ENCODE results near the gene C2CD2.

The C2CD2 gene

DNA sequence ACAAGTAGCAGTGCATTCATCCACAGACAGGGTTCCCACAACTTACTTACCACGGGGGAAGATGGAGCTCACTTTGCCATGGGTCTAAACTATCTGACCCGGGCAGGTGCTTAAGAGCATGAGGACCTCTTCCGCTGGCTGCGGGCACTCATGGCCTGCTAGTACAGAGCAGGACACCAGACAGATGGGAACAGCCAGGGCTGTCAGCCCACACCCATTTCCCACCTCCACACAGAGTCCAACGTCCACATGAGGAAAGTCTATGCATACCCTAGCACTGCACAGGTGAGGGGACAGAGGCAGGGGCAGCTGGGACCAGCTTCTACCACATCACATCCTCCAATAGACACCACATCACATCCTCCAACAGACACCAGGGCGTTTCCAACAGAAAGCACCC, 38.9 kb downstream of the C2CD2 start:
- no peak for DNase-seq (ENCODE audit: low spot score)

DNA sequence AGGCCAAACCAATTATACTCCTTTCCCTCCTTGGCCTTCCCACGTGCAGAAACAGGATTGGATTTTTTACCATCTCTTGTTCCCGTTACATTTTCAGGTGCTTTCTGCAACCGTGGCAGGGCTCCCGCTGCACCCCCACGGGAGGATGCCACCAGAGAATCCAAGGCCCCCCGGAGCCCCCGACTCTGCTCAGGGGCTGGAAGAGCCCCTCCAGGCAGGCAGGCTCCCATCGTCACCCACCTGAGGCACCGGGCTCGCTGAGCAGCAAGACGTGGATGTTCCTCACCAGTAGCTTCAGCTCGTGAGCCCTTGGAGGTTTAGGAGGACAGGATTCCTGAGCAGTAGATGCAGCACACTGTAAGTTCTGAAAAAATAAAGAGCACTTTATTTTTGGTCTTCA, 39.5 kb downstream of the C2CD2 start:
- DNase-seq (ENCODE audit: low spot score): no peak

DNA sequence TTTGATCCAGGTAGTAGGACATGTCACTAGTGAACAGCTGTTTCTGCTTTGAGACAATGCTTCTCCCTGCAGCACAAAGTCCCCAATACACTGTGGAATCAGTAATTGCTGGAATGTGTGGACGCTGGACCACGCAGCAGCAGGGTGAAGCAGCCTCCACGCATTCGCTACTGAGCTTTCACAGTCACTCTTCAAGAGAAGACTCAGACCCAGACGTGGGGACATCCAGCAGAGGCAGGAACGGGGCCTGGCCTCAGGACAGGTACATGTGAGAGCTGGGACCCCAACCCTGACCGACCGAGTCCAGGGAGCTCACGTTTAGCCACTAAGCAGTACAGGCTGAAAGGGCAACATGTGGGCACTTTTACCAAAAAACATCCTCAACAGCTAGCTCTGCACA, 40.6 kb downstream of the C2CD2 start:
- no peak for DNase-seq (ENCODE audit: low spot score)

DNA sequence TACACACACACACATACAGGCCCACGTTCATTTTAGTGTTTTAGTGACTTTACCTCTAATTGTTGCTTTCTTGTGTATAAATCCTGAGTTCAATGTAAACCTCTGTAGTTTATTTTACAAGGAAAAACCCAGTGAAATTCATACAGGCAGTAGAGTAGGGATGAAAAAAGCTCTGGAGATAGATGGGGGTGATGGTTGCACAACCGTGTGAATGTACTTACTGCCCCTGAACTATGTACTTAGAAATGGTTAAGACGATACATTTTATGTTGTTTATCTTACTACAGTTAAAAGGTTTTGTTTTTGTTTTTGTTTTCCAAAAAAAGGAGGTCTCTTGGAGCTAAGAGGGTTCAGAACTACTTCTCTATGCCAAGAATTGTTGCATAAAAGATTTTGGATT, 45.0 kb downstream of the C2CD2 start:
- DNase-seq (ENCODE audit: low spot score): no peak

DNA sequence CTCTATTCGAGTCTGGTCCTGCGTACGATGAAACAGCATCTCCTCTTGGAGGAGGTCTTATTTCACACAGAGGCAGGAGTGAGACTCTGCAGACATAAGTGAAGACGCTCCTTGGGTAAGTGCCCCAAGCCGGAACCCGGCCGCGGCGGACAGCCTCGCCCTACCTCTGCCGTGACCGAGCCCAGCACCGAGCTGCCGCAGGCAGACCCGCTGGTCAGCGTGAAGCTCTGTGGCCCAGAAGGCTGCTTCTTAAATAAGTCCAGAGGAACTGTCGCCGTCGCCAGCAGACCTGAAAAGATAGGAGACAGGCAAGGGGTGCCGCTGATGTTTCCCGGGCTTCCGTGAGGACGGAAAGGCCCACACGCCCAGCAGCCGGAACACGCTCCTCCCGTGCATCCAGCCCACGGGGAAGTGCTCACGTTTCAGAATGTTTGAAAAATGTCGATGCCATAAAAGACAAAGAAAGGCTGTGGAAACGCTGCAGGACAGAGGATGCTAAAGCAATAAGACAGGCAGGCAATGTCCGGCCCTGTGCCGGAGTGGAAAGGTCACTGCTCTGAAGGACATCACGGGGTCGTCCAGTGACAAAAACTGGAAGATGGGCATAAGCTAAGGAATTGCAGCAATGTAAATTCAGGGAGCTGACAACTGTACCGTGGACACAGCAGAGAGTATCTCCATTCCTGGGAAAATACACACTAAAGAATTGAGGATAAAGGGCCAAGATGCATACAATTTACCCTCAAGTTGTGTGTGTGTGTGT, 46.1 kb downstream of the C2CD2 start:
- no peak for DNase-seq (ENCODE audit: low spot score)

DNA sequence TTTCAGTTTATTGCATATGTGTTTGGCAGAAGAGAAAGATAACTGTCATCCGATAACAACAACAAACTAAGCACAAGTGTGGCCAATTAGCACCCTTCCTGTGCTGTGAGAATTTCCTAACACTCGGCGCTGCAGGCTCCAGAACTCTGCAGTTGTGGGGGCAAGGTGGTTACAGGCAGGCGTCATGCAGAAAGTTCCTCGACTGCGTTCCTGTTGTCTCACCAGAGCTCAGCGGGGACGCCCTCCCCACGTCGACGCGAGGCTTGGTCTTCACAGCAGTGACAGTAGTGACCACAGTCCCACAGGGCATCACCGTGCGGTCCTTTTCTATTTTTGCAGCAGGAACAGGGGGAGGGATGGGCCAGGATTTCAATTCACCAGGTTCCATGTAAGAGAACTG, 47.0 kb downstream of the C2CD2 start:
- DNase-seq (ENCODE audit: low spot score): no peak

DNA sequence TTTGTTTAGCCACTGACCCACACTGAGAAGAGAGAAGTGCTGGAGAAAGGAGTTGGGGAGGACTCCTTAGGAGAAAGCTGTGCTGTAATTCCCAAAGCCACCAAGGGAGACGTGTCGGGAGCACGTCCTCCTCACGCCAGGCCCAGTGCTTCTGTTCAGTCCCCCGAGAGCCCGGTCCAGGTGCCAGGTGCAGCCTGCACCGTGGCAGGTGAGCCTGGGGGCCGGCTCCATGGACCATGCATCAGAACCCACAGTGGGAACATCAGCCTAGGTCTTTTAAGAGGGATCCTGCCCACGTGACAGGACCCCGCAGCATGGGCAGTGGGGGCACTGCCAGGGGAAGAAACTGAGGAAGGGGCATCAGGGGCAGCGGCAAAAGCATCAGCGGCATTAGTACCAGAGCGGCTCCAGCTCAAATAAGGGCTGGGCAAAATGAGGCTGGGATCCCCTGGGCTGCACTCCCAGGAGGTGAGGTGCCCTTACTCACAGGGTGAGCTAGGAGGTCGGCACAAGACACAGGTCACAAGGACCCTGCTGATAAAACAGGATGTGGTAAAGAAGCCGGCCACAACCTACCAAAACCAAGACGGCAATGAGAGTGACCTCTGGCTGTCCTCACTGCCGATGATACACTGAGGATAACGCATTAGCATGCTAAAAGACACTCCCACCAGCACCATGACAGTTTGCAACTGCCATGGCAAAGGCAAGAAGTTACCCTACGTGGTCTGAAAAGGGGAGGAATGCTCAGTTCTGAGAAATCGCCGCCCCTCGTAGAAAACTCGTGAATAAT, 50.1 kb downstream of the C2CD2 start:
- DNase-seq (ENCODE audit: low spot score): no peak

DNA sequence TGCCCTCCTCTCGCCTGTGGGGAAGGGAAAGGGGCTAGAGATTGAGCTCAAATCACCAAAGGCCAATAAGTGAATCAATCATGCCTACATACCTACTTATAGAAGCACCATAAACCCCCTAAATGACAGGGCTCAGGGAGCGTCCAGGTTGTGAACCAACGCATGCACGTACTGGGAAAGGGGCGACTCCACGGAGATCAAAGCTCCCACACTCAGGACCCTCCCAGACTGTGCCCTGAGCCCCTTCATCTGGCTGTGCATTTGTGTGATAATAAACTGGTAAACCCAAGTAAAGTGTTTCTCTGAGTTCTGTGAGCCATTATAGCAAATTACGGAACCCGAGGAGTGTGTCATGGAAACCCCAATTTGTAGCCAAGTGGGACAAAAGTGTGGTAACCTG, 50.9 kb downstream of the C2CD2 start:
- no peak for DNase-seq (ENCODE audit: low spot score)

DNA sequence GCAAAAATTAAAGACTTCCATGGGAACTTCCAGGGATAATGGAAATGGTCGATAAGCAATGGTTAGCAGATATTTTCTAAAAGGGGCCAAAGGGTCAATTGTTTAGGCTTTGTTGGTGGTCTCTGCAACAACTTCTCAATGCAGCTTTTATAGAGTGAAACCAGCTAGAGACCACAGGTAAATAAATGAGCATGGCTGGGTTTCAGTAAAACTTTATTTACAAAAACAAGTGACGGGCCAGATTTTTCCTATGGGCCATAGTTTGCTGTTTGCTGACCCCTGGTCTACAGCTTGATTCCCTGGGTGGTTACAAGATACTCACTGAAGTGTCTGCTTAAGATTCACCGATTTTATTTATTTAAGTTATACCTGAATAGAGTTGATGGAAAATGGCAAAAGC, 52.0 kb downstream of the C2CD2 start:
- DNase-seq (ENCODE audit: low spot score): no peak

DNA sequence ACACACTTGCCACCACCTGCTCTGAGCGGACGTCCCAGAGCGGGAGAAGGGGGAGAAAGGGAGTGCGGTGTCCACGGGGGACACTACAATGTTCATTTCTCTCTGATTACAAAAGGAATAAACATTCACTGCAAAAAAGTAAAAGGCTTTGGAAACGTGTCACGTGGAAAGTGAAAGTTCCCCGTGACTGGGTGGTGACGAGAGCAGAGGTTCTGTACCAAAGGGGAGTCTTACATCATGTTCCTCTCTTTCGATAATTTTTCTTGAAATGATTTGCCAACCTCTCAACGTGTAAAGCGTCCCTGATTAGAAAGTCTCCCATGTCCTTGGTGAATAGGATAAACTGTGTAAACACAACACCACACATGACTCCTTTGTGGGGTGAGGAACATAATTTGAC, 52.7 kb downstream of the C2CD2 start:
- no peak for DNase-seq (ENCODE audit: low spot score)

DNA sequence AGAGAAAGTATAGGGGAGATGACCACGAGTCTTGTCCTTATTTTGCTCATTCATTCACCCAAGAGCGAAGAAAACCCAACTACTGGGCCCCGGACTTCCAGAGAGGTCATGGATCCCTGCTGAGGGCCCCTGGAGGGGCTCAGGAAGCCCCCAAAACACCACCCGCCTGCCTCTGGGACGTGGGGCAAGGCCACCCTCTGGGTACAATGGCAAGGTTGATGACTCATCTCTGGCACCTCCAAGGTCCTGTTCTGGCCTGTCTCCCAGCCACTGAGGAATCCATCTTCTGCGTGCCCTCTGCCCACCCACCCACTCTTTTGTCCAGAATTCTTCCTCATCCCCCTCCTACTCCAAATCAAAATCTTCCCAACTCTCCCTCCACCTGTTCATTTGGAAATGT, 53.4 kb downstream of the C2CD2 start:
- DNase-seq (ENCODE audit: low spot score): no peak

DNA sequence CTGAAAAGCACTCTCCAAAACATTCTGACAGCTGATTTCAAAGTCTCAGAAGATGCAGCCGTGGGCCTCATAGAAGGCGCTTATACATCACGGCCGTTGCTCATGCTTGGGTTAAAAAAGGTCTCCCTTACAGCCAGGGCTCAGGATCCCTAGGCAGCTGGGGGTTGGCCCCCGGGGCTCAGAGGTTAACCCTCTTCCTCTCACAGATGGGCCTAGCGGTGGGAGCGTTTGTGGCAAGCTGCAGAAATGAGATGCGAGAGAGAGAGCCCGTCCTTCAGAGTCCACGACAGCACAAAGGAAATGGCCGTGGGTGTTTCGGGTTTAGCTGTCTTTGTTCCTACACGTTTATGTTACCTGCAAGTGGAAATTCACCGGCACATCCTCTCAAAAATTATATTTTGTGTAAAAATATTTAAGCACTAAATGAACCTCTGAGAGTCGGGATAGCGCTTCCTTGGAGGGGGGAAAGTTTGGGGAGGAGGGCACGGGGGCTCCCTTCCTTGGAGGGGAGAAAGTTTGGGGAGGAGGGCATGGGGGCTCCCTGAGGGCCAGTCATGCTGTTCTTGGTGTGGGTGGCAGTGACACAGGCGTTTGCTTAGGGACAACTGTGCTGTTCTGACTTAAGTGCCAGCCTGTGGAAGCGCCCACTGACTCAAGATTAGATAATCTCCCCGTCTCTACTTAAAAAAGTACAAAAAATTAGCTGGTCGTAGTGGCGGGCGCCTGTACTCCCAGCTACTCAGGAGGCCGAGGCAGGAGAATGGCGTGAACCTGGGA, 54.2 kb downstream of the C2CD2 start:
- no peak for DNase-seq (ENCODE audit: low spot score)

DNA sequence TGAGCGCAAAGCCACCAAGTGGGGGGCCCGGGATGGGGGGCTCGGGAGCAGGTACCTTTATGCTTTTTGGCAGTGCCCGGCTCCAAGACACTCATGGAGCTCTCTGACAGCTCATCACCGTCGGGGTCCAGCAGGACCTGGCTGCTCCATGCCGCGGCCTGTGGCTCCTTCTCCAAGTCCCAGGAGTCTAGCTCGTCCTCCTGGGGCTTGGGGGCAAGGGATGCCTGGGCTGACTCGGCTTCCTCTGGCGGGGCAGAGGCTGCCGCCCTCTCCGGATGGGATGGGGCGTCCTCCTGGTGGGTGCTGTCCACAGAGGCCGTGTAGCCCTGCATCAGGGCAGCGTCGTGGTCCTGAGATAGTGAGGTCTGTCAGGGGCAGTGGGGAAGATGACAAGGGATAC, 54.8 kb downstream of the C2CD2 start:
- no peak for DNase-seq (ENCODE audit: low spot score)

DNA sequence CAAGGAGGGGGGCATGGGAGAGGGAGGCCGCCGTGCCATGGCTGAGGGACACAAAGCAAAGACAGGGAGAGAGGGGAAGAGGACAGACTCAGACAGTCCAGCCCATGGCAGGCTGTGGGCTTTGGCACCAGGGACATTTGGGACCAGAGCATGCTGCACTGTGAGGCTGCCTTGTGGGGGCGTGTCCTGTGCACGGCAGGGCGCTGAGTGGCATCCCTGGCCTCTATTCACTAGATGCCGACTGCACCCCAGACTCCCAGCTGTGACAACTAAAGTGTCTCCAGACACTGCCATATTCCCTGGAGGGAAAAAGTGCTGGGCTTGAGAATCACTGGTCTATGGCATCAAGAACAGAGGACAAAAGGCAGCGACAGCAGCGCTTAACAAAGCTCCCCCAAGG, 56.1 kb downstream of the C2CD2 start:
- no peak for DNase-seq (ENCODE audit: low spot score)

DNA sequence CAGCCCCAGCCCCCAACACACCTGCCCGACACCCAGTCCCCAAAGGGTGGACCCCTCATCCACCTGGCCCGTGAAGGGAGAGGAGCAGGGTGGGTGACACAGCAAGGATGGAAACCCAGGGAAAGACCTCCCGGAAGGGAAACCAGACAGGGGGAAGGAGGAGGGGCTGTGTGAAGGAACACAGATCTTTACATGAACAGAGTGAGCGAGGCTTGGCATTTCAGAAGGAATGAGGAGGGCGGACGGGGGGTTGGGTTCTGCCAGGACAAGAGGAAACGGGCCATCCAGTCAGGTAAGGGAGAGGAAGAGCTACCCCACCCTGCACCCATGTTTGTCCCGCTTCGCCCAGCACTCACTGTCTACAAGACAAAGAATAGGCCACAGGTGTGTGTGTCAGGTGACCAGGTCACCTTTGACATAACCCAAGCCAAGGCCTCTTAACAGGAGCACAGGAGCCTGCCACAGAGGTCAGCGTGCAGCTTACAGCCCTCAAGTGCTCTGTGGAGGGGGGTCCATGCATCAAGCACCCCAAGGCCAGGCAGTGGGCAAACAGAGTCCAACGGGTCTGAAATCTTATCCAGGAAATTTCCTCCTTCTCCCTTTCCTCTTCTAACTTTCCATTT, 56.7 kb downstream of the C2CD2 start:
- DNase-seq (ENCODE audit: low spot score): no peak

DNA sequence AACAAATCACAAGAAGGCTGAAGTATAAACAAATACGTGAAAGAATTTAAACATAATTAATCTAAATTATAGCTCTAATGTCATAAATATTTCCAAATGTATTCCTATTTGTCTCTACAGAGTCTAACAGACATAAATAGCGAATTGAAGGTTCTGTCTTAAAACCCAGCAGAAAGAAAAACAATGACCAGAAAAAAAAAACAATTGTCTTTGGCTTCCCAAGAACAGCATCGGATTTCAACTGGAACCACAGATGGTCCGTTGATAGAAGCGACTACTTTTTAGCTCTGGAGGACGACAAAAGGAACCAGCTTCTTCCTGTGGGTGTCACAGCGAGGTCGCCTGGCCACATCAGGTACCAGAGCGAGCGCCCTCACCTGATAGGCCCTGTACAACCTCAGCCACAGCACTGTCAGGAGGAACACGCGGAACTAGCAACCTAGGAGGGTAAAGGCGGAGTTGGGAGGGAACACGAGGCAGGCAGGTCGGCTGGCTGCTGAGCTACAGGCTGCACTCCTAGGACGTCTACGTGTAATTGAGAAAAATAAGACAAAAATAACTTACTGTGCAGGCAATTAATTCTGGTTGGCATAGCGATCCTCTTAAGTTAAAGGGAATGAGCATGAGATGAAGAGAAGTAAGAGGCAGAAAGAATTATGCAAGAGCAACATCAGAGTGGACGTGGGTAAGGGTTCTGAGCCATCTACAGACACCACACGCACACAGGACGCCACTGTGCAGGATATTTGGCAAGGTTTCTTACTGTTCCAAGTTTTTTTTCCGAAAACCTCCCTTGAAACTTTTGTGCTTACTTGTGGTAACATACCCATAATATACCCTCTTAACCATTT, 58.0 kb downstream of the C2CD2 start:
- DNase-seq (ENCODE audit: low spot score): no peak

DNA sequence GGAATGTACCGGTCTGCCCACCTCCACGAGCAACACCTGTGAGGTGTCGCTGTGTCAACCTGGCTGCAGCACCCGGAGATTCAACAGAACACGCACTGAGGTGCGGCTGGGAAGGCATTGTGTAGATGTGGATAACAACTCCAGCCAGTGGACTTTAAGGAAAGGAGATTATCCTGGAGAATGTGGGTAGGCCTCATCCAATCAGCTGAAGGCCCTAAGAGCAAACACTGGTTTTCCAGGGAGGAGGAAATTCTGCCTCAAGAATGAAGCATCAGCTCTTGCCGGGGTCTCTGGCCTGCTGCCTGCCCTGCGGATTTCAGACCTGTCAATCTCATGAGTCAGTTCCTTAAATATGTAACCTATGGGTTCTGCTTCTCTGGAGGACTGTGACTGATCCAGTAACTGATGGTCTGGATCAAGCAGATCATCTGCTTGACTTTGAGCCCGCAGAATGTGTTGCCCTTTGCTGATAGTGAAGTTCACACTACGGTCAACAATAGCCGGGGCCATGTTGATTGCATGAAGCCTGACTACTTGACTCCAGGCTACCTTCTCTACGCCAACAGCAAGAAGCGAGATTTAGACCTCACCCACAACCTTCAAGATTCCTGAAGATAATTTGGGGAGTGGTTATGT, 58.8 kb downstream of the C2CD2 start:
- DNase-seq (ENCODE audit: low spot score): no peak

DNA sequence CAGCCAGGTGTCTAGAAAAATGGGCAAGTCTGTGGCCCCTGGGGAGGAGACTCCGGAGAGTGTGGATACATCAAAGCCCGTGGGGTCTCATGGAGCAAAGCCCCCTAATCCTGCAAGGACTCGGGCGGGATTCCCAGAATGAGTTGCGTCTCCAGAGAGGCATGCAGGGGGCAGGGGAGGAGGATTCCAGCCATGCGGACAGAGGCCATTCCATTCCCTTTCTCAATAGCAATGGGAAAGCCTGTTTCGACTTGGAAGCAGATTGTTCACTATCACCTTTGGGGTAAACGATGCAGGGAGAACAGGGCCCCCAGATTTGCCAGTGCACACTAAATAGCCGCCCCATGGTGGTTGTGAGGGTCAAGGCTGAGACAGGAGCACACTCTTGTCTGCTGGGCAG, 59.3 kb downstream of the C2CD2 start:
- no peak for DNase-seq (ENCODE audit: low spot score)

DNA sequence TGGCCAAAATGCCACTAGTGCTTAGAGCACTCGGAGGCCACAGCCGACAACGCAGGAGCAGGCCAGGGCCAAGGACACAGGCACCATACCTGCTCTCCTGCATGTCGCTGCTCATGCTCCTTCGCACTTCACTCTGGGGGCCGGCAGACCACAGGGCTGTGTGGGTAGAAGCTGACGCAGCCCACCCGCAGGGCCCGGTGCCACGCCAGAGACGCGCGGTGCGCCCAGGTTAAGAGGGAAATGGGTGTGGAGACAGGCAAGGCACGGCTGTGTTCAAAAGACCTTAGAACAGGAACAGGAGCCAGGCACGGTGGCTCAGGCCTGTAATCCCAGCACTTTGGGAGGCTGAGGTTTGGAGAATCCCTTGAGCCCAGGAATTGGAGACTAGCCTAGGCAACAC, 61.1 kb downstream of the C2CD2 start:
- no peak for DNase-seq (ENCODE audit: low spot score)

DNA sequence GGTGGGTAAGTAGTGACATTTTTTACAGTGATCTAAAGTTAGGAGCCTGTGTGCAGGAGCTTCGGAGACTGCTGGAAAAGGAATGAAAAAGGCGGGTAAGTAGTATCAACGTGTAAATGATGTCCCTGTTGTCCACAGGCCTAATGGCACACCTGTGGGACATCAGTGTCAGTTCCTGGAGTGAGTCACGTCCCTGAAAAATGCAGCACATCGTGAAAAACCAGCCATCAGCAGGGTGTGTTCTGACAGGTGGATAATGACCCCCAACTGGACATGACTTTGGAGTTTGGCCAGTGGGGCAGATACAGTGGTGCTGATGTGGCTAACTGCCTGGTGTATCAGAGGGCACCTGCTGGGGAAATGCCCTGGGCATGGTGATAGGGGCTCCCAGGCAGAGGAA, 62.7 kb downstream of the C2CD2 start:
- no peak for DNase-seq (ENCODE audit: low spot score)

DNA sequence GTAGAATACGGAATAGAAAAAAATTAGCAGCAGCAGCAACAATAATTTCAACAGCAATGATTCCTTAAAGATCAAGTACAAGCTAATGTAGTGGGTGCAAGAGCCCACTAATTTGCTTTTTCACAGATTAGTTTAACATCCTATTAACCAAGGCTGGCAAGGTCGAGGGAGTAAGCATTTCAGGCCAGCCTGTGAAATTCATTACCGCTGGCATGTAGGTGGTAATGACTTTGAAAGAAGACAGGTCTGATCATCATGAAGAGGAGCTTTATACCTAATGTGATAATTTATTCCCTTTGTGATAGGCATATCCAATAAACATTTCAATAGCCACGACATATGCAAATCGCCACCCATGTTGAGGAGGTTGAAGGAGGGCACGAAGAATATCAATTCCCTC, 63.5 kb downstream of the C2CD2 start:
- DNase-seq (ENCODE audit: low spot score): no peak
